CD14-positive monocyte (primary cell): ENCODE results near the gene MAMSTR. TPM values are rescaled to one million over a fixed set of nuclear protein-coding genes. Genes with fewer than 3 reads are reported as not detected.

Experiments used
- DNase-seq, 3 donors: peaks; one replicate each; pipeline ENCODE4 v3.0.0-alpha.2; 2011 to 2022
- H2AFZ ChIP-seq: 2 replicates; pipeline ENCODE4 v1.6.0; 2012; ENCODE audit warnings: mild to moderate bottlenecking, low read depth, low read length, inconsistent platforms; ENCODE audit not compliant: insufficient read depth, poor library complexity, severe bottlenecking
- H3K27ac ChIP-seq, 2 donors: 1 replicate in 1 of 2; 2 replicates in 1 of 2; pipeline ENCODE4 v1.5.1; 2012 to 2013; ENCODE audit warnings: low read length in 2 of 2, control low read depth in 1 of 2, inconsistent platforms in 1 of 2, low read depth in 1 of 2, mild to moderate bottlenecking in 1 of 2
- H3K27me3 ChIP-seq, 2 donors: one replicate each; pipeline versions ENCODE4 v1.6.0 to v1.6.1; 2011 to 2013; ENCODE audit warnings: low read length in 2 of 2; ENCODE audit not compliant: control insufficient read depth in 2 of 2, insufficient read depth in 2 of 2
- H3K36me3 ChIP-seq, 2 donors: replicated peaks in 1 of 2; 1 replicate in 1 of 2; 2 replicates in 1 of 2; pipeline versions ENCODE4 v1.5.1 to v1.6.1; 2012 to 2013; ENCODE audit warnings: low read length in 2 of 2, control low read depth in 1 of 2, inconsistent platforms in 1 of 2, mild to moderate bottlenecking in 1 of 2; ENCODE audit not compliant: insufficient read depth in 2 of 2, control insufficient read depth in 1 of 2
- H3K4me1 ChIP-seq, 2 donors: 1 replicate in 1 of 2; 2 replicates in 1 of 2; pipeline versions ENCODE4 v1.5.1 to v1.6.1; 2012 to 2013; ENCODE audit warnings: low read length in 2 of 2, control low read depth in 1 of 2, inconsistent platforms in 1 of 2, mild to moderate bottlenecking in 1 of 2, moderate library complexity in 1 of 2; ENCODE audit not compliant: insufficient read depth in 2 of 2, control insufficient read depth in 1 of 2
- H3K4me2 ChIP-seq: replicated peaks from 2 replicates; pipeline ENCODE3; 2012; ENCODE audit warnings: low read length, moderate library complexity, mild to moderate bottlenecking; ENCODE audit not compliant: poor library complexity, severe bottlenecking; ENCODE audit errors: extremely low read depth
- H3K4me3 ChIP-seq, 3 experiments: fragments of 200-600 bp in 1 of 3; sonication (generic) in 1 of 3; replicated peaks in 1 of 3; 1 replicate in 2 of 3; 2 replicates in 1 of 3; pipeline ENCODE4 v1.5.1; 2011 to 2013; ENCODE audit warnings: low read length in 3 of 3, mild to moderate bottlenecking in 3 of 3, control low read depth in 2 of 3, low read depth in 2 of 3, inconsistent platforms in 1 of 3, moderate library complexity in 1 of 3
- H3K79me2 ChIP-seq: 2 replicates; pipeline ENCODE4 v1.6.0; 2012; ENCODE audit warnings: mild to moderate bottlenecking, control low read depth, inconsistent platforms, low read length, moderate library complexity; ENCODE audit not compliant: insufficient read depth
- H3K9ac ChIP-seq: 2 replicates; pipeline ENCODE4 v1.6.0; 2017; ENCODE audit warnings: low read length, mild to moderate bottlenecking; ENCODE audit not compliant: insufficient read depth, poor library complexity, severe bottlenecking
- H3K9me3 ChIP-seq, 2 donors: replicated peaks in 1 of 2; 1 replicate in 1 of 2; 2 replicates in 1 of 2; pipeline versions ENCODE4 v1.5.1 to v1.6.1; 2012 to 2013; ENCODE audit warnings: low read length in 2 of 2, control low read depth in 1 of 2; ENCODE audit not compliant: control insufficient read depth in 1 of 2, insufficient read depth in 1 of 2
- H4K20me1 ChIP-seq: 2 replicates; pipeline ENCODE4 v1.6.0; 2012; ENCODE audit warnings: mild to moderate bottlenecking, low read length, control low read depth, moderate library complexity; ENCODE audit not compliant: insufficient read depth
- H3K27ac Mint-ChIP-seq, 7 donors: one replicate each; pipeline ENCODE4 v1.8.0; 2020; ENCODE audit warnings: mild to moderate bottlenecking in 7 of 7, mixed read lengths in 7 of 7, moderate library complexity in 6 of 7, inconsistent platforms in 2 of 7
- H3K27me3 Mint-ChIP-seq, 3 donors: one replicate each; pipeline ENCODE4 v1.8.0; 2021 to 2022; ENCODE audit warnings: low read depth in 3 of 3, mild to moderate bottlenecking in 3 of 3, mixed read lengths in 3 of 3, moderate library complexity in 3 of 3, inconsistent platforms in 1 of 3
- H3K36me3 Mint-ChIP-seq, 2 donors: one replicate each; pipeline ENCODE4 v1.8.0; 2020; ENCODE audit warnings: mixed read lengths in 2 of 2, inconsistent platforms in 1 of 2, mild to moderate bottlenecking in 1 of 2
- H3K4me1 Mint-ChIP-seq: one replicate; pipeline ENCODE4 v1.8.0; 2020; ENCODE audit warnings: mild to moderate bottlenecking, mixed read lengths
- H3K4me3 Mint-ChIP-seq, 2 donors: one replicate each; pipeline ENCODE4 v1.8.0; 2020; ENCODE audit warnings: mild to moderate bottlenecking in 2 of 2, mixed read lengths in 2 of 2, moderate library complexity in 1 of 2
- H3K9me3 Mint-ChIP-seq, 7 donors: one replicate each; pipeline ENCODE4 v1.8.0; 2020 to 2022; ENCODE audit warnings: mixed read lengths in 7 of 7, mild to moderate bottlenecking in 6 of 7, moderate library complexity in 6 of 7, inconsistent platforms in 2 of 7
- CTCF ChIP-seq: fragments of 200-600 bp; IDR thresholded peaks from one replicate; pipeline ENCODE4 v1.8.0; 2022; ENCODE audit warnings: antibody characterized with exemption, mild to moderate bottlenecking
- WGBS: methylation state at CpG from one replicate; pipeline ENCODE4 v1.1.5; 2013; ENCODE audit warnings: missing lambda C conversion rate; ENCODE audit not compliant: insufficient coverage; 5-methylcytosine and 5-hydroxymethylcytosine counted together
- intact Hi-C, 2 donors: fragments of 100-400 bp; cut with micrococcal nuclease; formaldehyde crosslinking; loops; one replicate each; pipeline versions ENCODE4 v1.15.0 to v1.15.1; 2023
- polyA plus RNA-seq, 3 donors: library from polyadenylated mRNA; depleted of rRNA in 1 of 3; unstranded in 2 of 3; stranded (reverse) in 1 of 3; fragments of 300-500 nt in 2 of 3; fragments of >200 nt in 1 of 3; fragmentation: Illumina TruSeq in 2 of 3; gene quantifications; 1 replicate in 2 of 3; 2 replicates in 1 of 3; pipeline ENCODE4 v1.2.3, GENCODE V29; 2012 to 2021

MAMSTR gene
- polyA plus RNA-seq, 3 donors, result 0.07 TPM; not detected in 2

- WGBS, result 12% methylated on average over 15 of the region's 25 CpGs
- H3K36me3 Mint-ChIP-seq, result no peaks in the 10 kb centered on the region
- H3K4me1 Mint-ChIP-seq, result peaks cover 14% of the 10 kb centered on the region
- H3K4me3 Mint-ChIP-seq, result peak overlapping the region; percentile 79 to 80
- H3K4me3 ChIP-seq, result peak overlapping the region; percentile 42 to 86 (median 67)
- peaks cover 0 to 9% of the 10 kb centered on the region in 2 donors for H3K9me3 ChIP-seq
- peaks cover 0 to 14% (median 4%) of the 10 kb centered on the region in 7 donors for H3K9me3 Mint-ChIP-seq
- H3K27ac Mint-ChIP-seq, result peak overlapping the region in 2 of 7 donors; percentile 55 to 85
- intact Hi-C loops, result loop anchor here in 1 of 2 donors (10.0 kb wide), 1 partner anchor 68 kb away; the partner anchor contains the start of gene CA11
- peaks cover 6 to 10% (median 6%) of the 10 kb centered on the region in 3 donors for H3K27me3 Mint-ChIP-seq
- no peaks in the 10 kb centered on the region for H3K79me2 ChIP-seq
- TF ChIP-seq CTCF, result no peak
- H3K9ac ChIP-seq, result no peak overlapping the region
- H3K27me3 ChIP-seq, result peaks cover 0 to 2% of the 10 kb centered on the region in 2 donors
- peak overlapping the region; percentile 86 for H3K4me2 ChIP-seq
- H2AFZ ChIP-seq, result peak overlapping the region; percentile 99
- no peaks in the 10 kb centered on the region for H4K20me1 ChIP-seq
- H3K36me3 ChIP-seq, result no peaks in the 10 kb centered on the region
- peaks cover 19 to 21% of the 10 kb centered on the region in 2 donors for H3K4me1 ChIP-seq
- no peak for DNase-seq
- H3K27ac ChIP-seq, result no peak overlapping the region
These were observed 6.3 kb downstream of the MAMSTR start for GRCh38 chr19:48713041-48713863.

- Mint-ChIP-seq H3K4me1 (peaks cover 14% of the 10 kb centered on the region), H3K27ac (no peak overlapping the region), H3K9me3 (peaks cover 0 to 14% (median 6%) of the 10 kb centered on the region in 7 donors), H3K27me3 (peaks cover 6% of the 10 kb centered on the region in 3 donors), H3K4me3 (no peak overlapping the region), H3K36me3 (no peaks in the 10 kb centered on the region)
- H3K36me3 ChIP-seq, result no peaks in the 10 kb centered on the region
- no peaks in the 10 kb centered on the region for H4K20me1 ChIP-seq
- intact Hi-C loops, result loop anchor here in 1 of 2 donors (10.0 kb wide), 1 partner anchor 66 kb away; the partner anchor contains the start of gene CA11
- no peak for DNase-seq
- 92% methylated on average over 2 of the region's 4 CpGs for WGBS
- peaks cover 0 to 9% of the 10 kb centered on the region in 2 donors for H3K9me3 ChIP-seq
- H3K27me3 ChIP-seq, result peaks cover 0 to 2% of the 10 kb centered on the region in 2 donors
- no peaks in the 10 kb centered on the region for H3K79me2 ChIP-seq
- no peak for TF ChIP-seq CTCF
- no peak overlapping the region for H3K9ac ChIP-seq
- no peak overlapping the region for H3K4me3 ChIP-seq
- H3K4me1 ChIP-seq, result peaks cover 19 to 21% of the 10 kb centered on the region in 2 donors
- H3K4me2 ChIP-seq, result no peak overlapping the region
- no peak overlapping the region for H3K27ac ChIP-seq
- H2AFZ ChIP-seq, result no peak overlapping the region
These were observed 8.3 kb downstream of the MAMSTR start for GRCh38 chr19:48711106-48711662.
